Measurements from ENCODE around the gene GNB1L. TPM values are rescaled to one million over a fixed set of nuclear protein-coding genes. Genes with fewer than 3 reads are reported as not detected.

GNB1L gene
- total and polyA plus RNA-seq, 10 of the 15 experiments (the other 5 are each of a cell fraction or from before 2014, with no cell fraction given) = 0.21 to 19.4 (median 6.8) TPM

GRCh38 chr22:19903031-19903430, 48.4 kb upstream of the GNB1L start:
- no TSS peak for BruUV-seq (replicated peaks)
- intact Hi-C loops (cut with micrococcal nuclease; ENCODE audit: unreplicated experiment) = no loop called here
- Histone ChIP-seq H3K9ac (ENCODE audit: control insufficient read depth, insufficient read depth, low read length) (no peak overlapping the region), H3K27ac (ENCODE audit: control insufficient read depth, insufficient read depth) (no peak overlapping the region), H3K79me2 (ENCODE audit: control insufficient read depth, insufficient read depth, low read length) (no peaks in the 10 kb centered on the region), H3K27me3 (replicated peaks in 1 of 2; ENCODE audit: control insufficient read depth in 2 of 2, insufficient read depth in 2 of 2, low read length in 1 of 2) (no peaks in the 10 kb centered on the region), H4K20me1 (ENCODE audit: control insufficient read depth, insufficient read depth) (no peaks in the 10 kb centered on the region), H3K4me1 (ENCODE audit: control insufficient read depth, insufficient read depth, low read length) (no peaks in the 10 kb centered on the region), H3K4me3 (no peak overlapping the region), H2AFZ (ENCODE audit: control insufficient read depth, low read depth, low read length) (no peak overlapping the region), H3K9me3 (replicated peaks; ENCODE audit: control insufficient read depth, insufficient read depth, low read length) (no peaks in the 10 kb centered on the region), H3K36me3 (ENCODE audit: control insufficient read depth in 2 of 2, insufficient read depth in 2 of 2, low read length in 1 of 2) (no peaks in the 10 kb centered on the region; a peak in 1 of 4 replicates), H3K4me2 (ENCODE audit: control insufficient read depth, insufficient read depth) (no peak overlapping the region)
- no peak for DNase-seq (ENCODE audit: low read depth, low spot score)
- POLR2A ChIA-PET = no interaction called here
- 73% methylated on average over 9 of the region's 9 CpGs for WGBS (ENCODE audit: insufficient coverage, insufficient replicate concordance, low lambda C conversion rate, missing lambda C conversion rate)
- TF ChIP-seq HDGF (IDR thresholded peaks at IDR 0.05) (no peak), ZNF384 (IDR thresholded peaks at IDR 0.05; ENCODE audit: borderline replicate concordance, low read depth, low read length) (no peak), SPI1 (IDR thresholded peaks at IDR 0.05; ENCODE audit: borderline replicate concordance, insufficient read depth, low read depth, low read length) (no peak), ZSCAN29 (IDR thresholded peaks at IDR 0.05) (no peak), MYC (IDR thresholded peaks at IDR 0.05; ENCODE audit: insufficient read depth, insufficient read length, insufficient replicate concordance, low read length, severe bottlenecking) (no peak), IRF3 (IDR thresholded peaks at IDR 0.05) (no peak), EED (IDR thresholded peaks at IDR 0.05; ENCODE audit: low read depth) (no peak), RFX5 (IDR thresholded peaks at IDR 0.05; ENCODE audit: low read depth, low read length) (no peak), IRF4 (IDR thresholded peaks at IDR 0.05; ENCODE audit: low read depth, low read length) (no peak), SP1 (IDR thresholded peaks at IDR 0.05; ENCODE audit: low read depth, low read length) (no peak)
- FAIRE-seq = no peak
- SMC1A ChIA-PET (ENCODE audit: uncharacterized antibody, unreplicated experiment) = no interaction called here
- CTCF ChIA-PET = no interaction called here
- in situ Hi-C loops (cut with MboI) = no loop called here
- RAD21 ChIA-PET (ENCODE audit: unreplicated experiment) = no interaction called here
- no peak for ATAC-seq

All from GM12878 (cell line).